ENCODE results near the gene ALDH1A3.

The ALDH1A3 gene

GRCh38 chr15:100885116-100885515, 5.5 kb downstream of the ALDH1A3 start:
- no peak for DNase-seq

- DNase-seq, result no peak
These were observed 6.2 kb downstream of the ALDH1A3 start for GRCh38 chr15:100885811-100886210.

- no peak for DNase-seq
These were observed 7.7 kb downstream of the ALDH1A3 start for GRCh38 chr15:100887211-100887913.

- DNase-seq, result no peak
These were observed 9.9 kb downstream of the ALDH1A3 start for GRCh38 chr15:100889385-100890050.

- DNase-seq, result no peak
These were observed 10.6 kb downstream of the ALDH1A3 start for GRCh38 chr15:100890051-100890720.

GRCh38 chr15:100890850-100891249, 11.2 kb downstream of the ALDH1A3 start:
- DNase-seq, result no peak

- DNase-seq, result no peak
These were observed 11.8 kb downstream of the ALDH1A3 start for GRCh38 chr15:100891307-100892012.

GRCh38 chr15:100892013-100892355, 12.4 kb downstream of the ALDH1A3 start:
- DNase-seq, result no peak

GRCh38 chr15:100893261-100893963, 13.8 kb downstream of the ALDH1A3 start:
- no peak for DNase-seq

GRCh38 chr15:100893964-100894295, 14.3 kb downstream of the ALDH1A3 start:
- no peak for DNase-seq

GRCh38 chr15:100895721-100896120, 16.1 kb downstream of the ALDH1A3 start:
- DNase-seq, result no peak

- no peak for DNase-seq
These were observed 17.9 kb downstream of the ALDH1A3 start for GRCh38 chr15:100897221-100898151.

- DNase-seq, result no peak
These were observed 18.5 kb downstream of the ALDH1A3 start for GRCh38 chr15:100898152-100898490.

GRCh38 chr15:100898661-100899462, 19.2 kb downstream of the ALDH1A3 start:
- DNase-seq, result no peak

GRCh38 chr15:100899601-100900000, 20.0 kb downstream of the ALDH1A3 start:
- DNase-seq, result no peak

- peak; percentile 10 for DNase-seq
These were observed 20.6 kb downstream of the ALDH1A3 start for GRCh38 chr15:100900136-100900794.

- no peak for DNase-seq
These were observed 21.2 kb downstream of the ALDH1A3 start for GRCh38 chr15:100900795-100901169.

GRCh38 chr15:100901296-100901695, 21.7 kb downstream of the ALDH1A3 start:
- DNase-seq, result no peak

- no peak for DNase-seq
These were observed 22.2 kb downstream of the ALDH1A3 start for GRCh38 chr15:100901702-100902435.

Data from NCI-H1436 (cell line).